ENCODE data around the gene SYTL1. TPM values are rescaled to one million over a fixed set of nuclear protein-coding genes. Genes with fewer than 3 reads are reported as not detected.
A peak's percentile ranks its signal among the peaks of the same experiment; 100 is the strongest.

Gene SYTL1
- total RNA-seq, 3 donors from 2014 or later: 5.9 to 6.8 (median 6.3) TPM

- DNase-seq (no peak), ATAC-seq (peak; percentile 69 to 84)
- Mint-ChIP-seq H3K4me1 (ENCODE audit: low read depth) (peaks cover 22% of the 10 kb centered on the region), H3K4me3 (peak overlapping the region; percentile 47), H3K9me3 (no peaks in the 10 kb centered on the region), H3K27me3 (ENCODE audit: low read depth) (no peaks in the 10 kb centered on the region), H3K36me3 (ENCODE audit: insufficient read depth) (peaks cover 11% of the 10 kb centered on the region)
Observed at GRCh38 chr1:27348861-27349783, 7.3 kb downstream of the SYTL1 start.

GRCh38 chr1:27349784-27350662, 8.2 kb downstream of the SYTL1 start:
- no peak overlapping the region for H3K4me3 Mint-ChIP-seq
- peaks cover 11% of the 10 kb centered on the region for H3K36me3 Mint-ChIP-seq (ENCODE audit: insufficient read depth)
- no peaks in the 10 kb centered on the region for H3K27me3 Mint-ChIP-seq (ENCODE audit: low read depth)
- H3K4me1 Mint-ChIP-seq (ENCODE audit: low read depth): peaks cover 17% of the 10 kb centered on the region
- no peaks in the 10 kb centered on the region for H3K9me3 Mint-ChIP-seq
- peak; percentile 59 to 70 for ATAC-seq
- DNase-seq: no peak

- peaks cover 18% of the 10 kb centered on the region for H3K4me1 Mint-ChIP-seq (ENCODE audit: low read depth)
- no peaks in the 10 kb centered on the region for H3K9me3 Mint-ChIP-seq
- ATAC-seq (no peak), DNase-seq (no peak)
- peaks cover 11% of the 10 kb centered on the region for H3K36me3 Mint-ChIP-seq (ENCODE audit: insufficient read depth)
- no peaks in the 10 kb centered on the region for H3K27me3 Mint-ChIP-seq (ENCODE audit: low read depth)
- no peak overlapping the region for H3K4me3 Mint-ChIP-seq
Observed at GRCh38 chr1:27350663-27351540, 9.1 kb downstream of the SYTL1 start.

- H3K9me3 Mint-ChIP-seq: no peaks in the 10 kb centered on the region
- DNase-seq: no peak
Observed at GRCh38 chr1:27351541-27352107, 9.8 kb downstream of the SYTL1 start.

GRCh38 chr1:27353166-27353565, 11.3 kb downstream of the SYTL1 start:
- peaks cover 4% of the 10 kb centered on the region for H3K36me3 Mint-ChIP-seq (ENCODE audit: insufficient read depth)
- H3K9me3 Mint-ChIP-seq: no peaks in the 10 kb centered on the region
- no peaks in the 10 kb centered on the region for H3K27me3 Mint-ChIP-seq (ENCODE audit: low read depth)
- ATAC-seq (no peak), DNase-seq (no peak)
- peaks cover 27% of the 10 kb centered on the region for H3K4me1 Mint-ChIP-seq (ENCODE audit: low read depth)
- H3K4me3 Mint-ChIP-seq: no peak overlapping the region

More at GRCh38 chr1:27351541-27352107, 9.8 kb downstream of the SYTL1 start:
- no peak overlapping the region for H3K4me3 Mint-ChIP-seq
- peaks cover 7% of the 10 kb centered on the region for H3K36me3 Mint-ChIP-seq (ENCODE audit: insufficient read depth)
- peaks cover 21% of the 10 kb centered on the region for H3K4me1 Mint-ChIP-seq (ENCODE audit: low read depth)
- no peak for ATAC-seq
- no peaks in the 10 kb centered on the region for H3K27me3 Mint-ChIP-seq (ENCODE audit: low read depth)

- H3K36me3 Mint-ChIP-seq (ENCODE audit: insufficient read depth): peaks cover 4% of the 10 kb centered on the region
- DNase-seq (no peak), ATAC-seq (no peak)
- H3K9me3 Mint-ChIP-seq: no peaks in the 10 kb centered on the region
- no peaks in the 10 kb centered on the region for H3K27me3 Mint-ChIP-seq (ENCODE audit: low read depth)
- H3K4me1 Mint-ChIP-seq (ENCODE audit: low read depth): peaks cover 27% of the 10 kb centered on the region
- H3K4me3 Mint-ChIP-seq: no peak overlapping the region
Observed at GRCh38 chr1:27353629-27354028, 11.8 kb downstream of the SYTL1 start.

GRCh38 chr1:27355683-27356082, 13.9 kb downstream of the SYTL1 start:
- Mint-ChIP-seq H3K27me3 (ENCODE audit: low read depth) (peaks cover 2% of the 10 kb centered on the region), H3K9me3 (no peaks in the 10 kb centered on the region), H3K36me3 (ENCODE audit: insufficient read depth) (peaks cover 4% of the 10 kb centered on the region), H3K4me3 (no peak overlapping the region), H3K4me1 (ENCODE audit: low read depth) (peaks cover 43% of the 10 kb centered on the region)
- ATAC-seq (no peak), DNase-seq (no peak)

GRCh38 chr1:27356277-27356618, 14.4 kb downstream of the SYTL1 start:
- Mint-ChIP-seq H3K4me1 (ENCODE audit: low read depth) (peaks cover 43% of the 10 kb centered on the region), H3K4me3 (peak overlapping the region; percentile 69), H3K27me3 (ENCODE audit: low read depth) (peaks cover 2% of the 10 kb centered on the region), H3K36me3 (ENCODE audit: insufficient read depth) (peaks cover 4% of the 10 kb centered on the region), H3K9me3 (no peaks in the 10 kb centered on the region)
- no peak for ATAC-seq
- no peak for DNase-seq

- DNase-seq: no peak
- Mint-ChIP-seq H3K9me3 (no peaks in the 10 kb centered on the region), H3K4me1 (ENCODE audit: low read depth) (peaks cover 43% of the 10 kb centered on the region), H3K36me3 (ENCODE audit: insufficient read depth) (peaks cover under 1% of the 10 kb centered on the region), H3K27me3 (ENCODE audit: low read depth) (peaks cover 2% of the 10 kb centered on the region), H3K4me3 (peak overlapping the region; percentile 69)
- ATAC-seq: peak; percentile 43 to 58
Observed at GRCh38 chr1:27356619-27357280, 14.9 kb downstream of the SYTL1 start.

GRCh38 chr1:27357281-27358037, 15.6 kb downstream of the SYTL1 start:
- no peaks in the 10 kb centered on the region for H3K36me3 Mint-ChIP-seq (ENCODE audit: insufficient read depth)
- DNase-seq (peak; percentile 81), ATAC-seq (peak; percentile 75 to 78)
- H3K4me3 Mint-ChIP-seq: peak overlapping the region; percentile 69
- peaks cover 2% of the 10 kb centered on the region for H3K27me3 Mint-ChIP-seq (ENCODE audit: low read depth)
- H3K9me3 Mint-ChIP-seq: no peaks in the 10 kb centered on the region
- peaks cover 43% of the 10 kb centered on the region for H3K4me1 Mint-ChIP-seq (ENCODE audit: low read depth)

GRCh38 chr1:27358038-27358927, 16.5 kb downstream of the SYTL1 start:
- Mint-ChIP-seq H3K9me3 (no peaks in the 10 kb centered on the region), H3K27me3 (ENCODE audit: low read depth) (peaks cover 2% of the 10 kb centered on the region), H3K36me3 (ENCODE audit: insufficient read depth) (no peaks in the 10 kb centered on the region), H3K4me3 (peak overlapping the region; percentile 69), H3K4me1 (ENCODE audit: low read depth) (peaks cover 43% of the 10 kb centered on the region)
- ATAC-seq (no peak), DNase-seq (no peak)

- Mint-ChIP-seq H3K27me3 (ENCODE audit: low read depth) (peaks cover 2% of the 10 kb centered on the region), H3K4me1 (ENCODE audit: low read depth) (peaks cover 43% of the 10 kb centered on the region), H3K36me3 (ENCODE audit: insufficient read depth) (no peaks in the 10 kb centered on the region), H3K9me3 (no peaks in the 10 kb centered on the region), H3K4me3 (peak overlapping the region; percentile 35)
- ATAC-seq: no peak
- no peak for DNase-seq
Observed at GRCh38 chr1:27358928-27359313, 17.1 kb downstream of the SYTL1 start.
